K562 (cell line): ENCODE results near the gene SLC43A2. TPM values are rescaled to one million over a fixed set of nuclear protein-coding genes. Genes with fewer than 3 reads are reported as not detected.

Source experiments
- ATAC-seq: fragments of 200-7000 bp; cut with Tn5 transposase; 3 replicates; pipeline ENCODE4 v1.9.1; 2020; ENCODE audit warnings: moderate library complexity
- BruUV-seq: library from RNA; stranded (reverse); fragments of 400-500 nt; replicated peaks from 2 replicates; lab custom pipeline; 2021; lab: Mats Ljungman, UMichigan
- CTCF ChIA-PET: fragments of 300-600 bp; formaldehyde crosslinking; extraction: SDS; loops from one replicate; lab custom pipeline; 2021; ENCODE audit warnings: low intra/inter-chr PET ratio; lab: Yijun Ruan, JAX
- POLR2A ChIA-PET: fragments of 300-600, 350-650 bp; sonication (Branson Sonifier 250); formaldehyde crosslinking; extraction: SDS; loops from one replicate; lab custom pipeline; 2021; ENCODE audit warnings: antibody characterized with exemption, inconsistent platforms; lab: Yijun Ruan, JAX
- DNase-seq, 4 experiments: peaks; one replicate each; pipeline versions ENCODE4 v3.0.0 to v3.0.0-alpha.2; 2011 to 2018; ENCODE audit warnings: low spot score in 3 of 4, mixed read lengths in 3 of 4; ENCODE audit errors: extremely low read depth in 1 of 4
- FAIRE-seq: peaks from 2 replicates; lab custom pipeline; 2011; peaks lifted over from hg19 to GRCh38; lab: Jason Lieb, UNC
- H2AFZ ChIP-seq: 2 replicates; pipeline ENCODE4 v1.6.0; 2011; ENCODE audit warnings: low read depth, low read length, control low read depth, inconsistent platforms
- H3K27ac ChIP-seq: fragments of 200-600 bp; 3 replicates; pipeline ENCODE4 v1.8.0; 2011; ENCODE audit warnings: low read depth, mild to moderate bottlenecking, control low read depth, inconsistent platforms, low read length, moderate library complexity, mixed read lengths; ENCODE audit errors: extremely low read depth
- H3K27me3 ChIP-seq, 2 experiments: fragments of 300-600 bp in 1 of 2; 2 replicates in 1 of 2; 3 replicates in 1 of 2; pipeline versions ENCODE4 v1.6.0 to v1.8.0; 2011; ENCODE audit warnings: inconsistent platforms in 2 of 2, low read length in 2 of 2, mild to moderate bottlenecking in 1 of 2, mixed read lengths in 1 of 2, moderate library complexity in 1 of 2; ENCODE audit not compliant: control insufficient read depth in 2 of 2, insufficient read depth in 2 of 2
- H3K36me3 ChIP-seq: fragments of 300-600 bp; 3 replicates; pipeline ENCODE4 v1.8.0; 2011; ENCODE audit warnings: mild to moderate bottlenecking, low read length, inconsistent platforms; ENCODE audit not compliant: control insufficient read depth, insufficient read depth
- H3K4me1 ChIP-seq, 2 experiments: fragments of 200-600 bp in 1 of 2; replicated peaks in 1 of 2; 2 replicates in 1 of 2; 3 replicates in 1 of 2; pipeline versions ENCODE4 v1.5.1 to v1.8.0; 2011; ENCODE audit warnings: inconsistent platforms in 2 of 2, low read length in 2 of 2, mild to moderate bottlenecking in 1 of 2, mixed read lengths in 1 of 2, moderate library complexity in 1 of 2; ENCODE audit not compliant: control insufficient read depth in 2 of 2, insufficient read depth in 2 of 2
- H3K4me2 ChIP-seq: 2 replicates; pipeline ENCODE4 v1.6.1; 2011; ENCODE audit warnings: low read length, control low read depth, inconsistent platforms, mixed read lengths; ENCODE audit not compliant: insufficient read depth
- H3K4me3 ChIP-seq: fragments of 200-600 bp; sonication (generic), shearing (Covaris generic); 2 replicates; pipeline ENCODE4 v1.5.1; 2016; ENCODE audit warnings: control low read depth, inconsistent platforms
- H3K79me2 ChIP-seq: fragments of 200-600 bp; 3 replicates; pipeline ENCODE4 v1.8.0; 2011; ENCODE audit warnings: low read length, inconsistent platforms; ENCODE audit not compliant: control insufficient read depth, insufficient read depth
- H3K9ac ChIP-seq, 2 experiments: 2 replicates each; pipeline versions ENCODE4 v1.6.0 to v1.6.1; 2011; ENCODE audit warnings: low read depth in 2 of 2, low read length in 2 of 2, control low read depth in 1 of 2, inconsistent platforms in 1 of 2, mild to moderate bottlenecking in 1 of 2, mixed read lengths in 1 of 2; ENCODE audit not compliant: insufficient read depth in 1 of 2
- H3K9me1 ChIP-seq: one replicate; pipeline ENCODE4 v1.6.0; 2011; ENCODE audit warnings: inconsistent platforms, mild to moderate bottlenecking, low read length, moderate library complexity; ENCODE audit not compliant: control insufficient read depth, insufficient read depth
- H3K9me3 ChIP-seq: replicated peaks from 2 replicates; pipeline ENCODE4 v1.5.1; 2011; ENCODE audit warnings: low read depth, low read length, inconsistent platforms; ENCODE audit not compliant: control insufficient read depth, insufficient read depth
- H4K20me1 ChIP-seq: replicated peaks from 2 replicates; pipeline ENCODE4 v1.6.1; 2011; ENCODE audit warnings: low read length, inconsistent platforms, mixed read lengths; ENCODE audit not compliant: control insufficient read depth, insufficient read depth
- MAZ ChIP-seq, 2 experiments: fragments of 450-650 bp in 1 of 2; sonication (generic) in 1 of 2; formaldehyde crosslinking; IDR thresholded peaks in 1 of 2; conservative IDR thresholded peaks in 1 of 2; 2 replicates each; pipeline versions ENCODE4 v1.4.0 to v1.5.0; 2020; ENCODE audit warnings: mild to moderate bottlenecking in 1 of 2, missing genetic modification reagents in 1 of 2
- ZNF695 ChIP-seq: fragments of 450-650 bp; formaldehyde crosslinking; IDR thresholded peaks from 2 replicates; pipeline ENCODE4 v1.4.0; 2020; ENCODE audit warnings: mild to moderate bottlenecking, moderate library complexity
- WGBS: fragments of 100-300 bp; shearing (Covaris generic); methylation state at CpG from one replicate; pipeline ENCODE4 v1.1.6; 2016; ENCODE audit warnings: low coverage, mixed read lengths; ENCODE audit not compliant: insufficient coverage; ENCODE audit errors: missing lambda C conversion rate; 5-methylcytosine and 5-hydroxymethylcytosine counted together
- in situ Hi-C: fragments of 300-500 bp; cut with MboI; formaldehyde crosslinking; loops from 4 replicates; pipeline ENCODE4 v1.15.0; 2018; ENCODE audit warnings: inconsistent platforms, mixed read lengths
- intact Hi-C: fragments of 100-400 bp; cut with micrococcal nuclease; formaldehyde crosslinking; loops from 2 replicates; pipeline ENCODE4 v1.14.2; 2022
- polyA plus RNA-seq, 8 experiments: library from polyadenylated mRNA; depleted of rRNA in 4 of 8; stranded (reverse) in 5 of 8; unstranded in 3 of 8; fragments of >200 nt; fragmentation: Nextera tagmentation in 2 of 8; fragmentation: Illumina TruSeq in 1 of 8; extraction: Ambion mirVana in 2 of 8; extraction: Trizol in 1 of 8; gene quantifications; 2 replicates each; pipeline versions ENCODE4 v1.2.1 to v1.2.3, GENCODE V29; 2011 to 2014; ENCODE audit warnings: inconsistent platforms in 1 of 8, missing spikeins in 1 of 8
- total RNA-seq, 7 experiments: library from RNA; depleted of rRNA in 6 of 7; stranded (reverse); fragments of >200 nt in 6 of 7; fragmentation: Illumina TruSeq in 2 of 7; extraction: Trizol in 2 of 7; gene quantifications; 2 replicates each; pipeline versions ENCODE4 v1.2.1 to v1.2.3, GENCODE V29; 2011 to 2021; ENCODE audit warnings: low replicate concordance in 1 of 7
- TF ChIP-seq, protein P1 (sequence below): sonication (generic); formaldehyde crosslinking; IDR thresholded peaks from 2 replicates; pipeline ENCODE4 v1.8.1; 2023; ENCODE audit warnings: mild to moderate bottlenecking, missing genetic modification reagents

Gene SLC43A2
- total and polyA plus RNA-seq, 9 of the 15 experiments (the other 6 are each of a cell fraction or from before 2014, with no cell fraction given), result 0.03 to 10.2 (median 3.6) TPM

DNA sequence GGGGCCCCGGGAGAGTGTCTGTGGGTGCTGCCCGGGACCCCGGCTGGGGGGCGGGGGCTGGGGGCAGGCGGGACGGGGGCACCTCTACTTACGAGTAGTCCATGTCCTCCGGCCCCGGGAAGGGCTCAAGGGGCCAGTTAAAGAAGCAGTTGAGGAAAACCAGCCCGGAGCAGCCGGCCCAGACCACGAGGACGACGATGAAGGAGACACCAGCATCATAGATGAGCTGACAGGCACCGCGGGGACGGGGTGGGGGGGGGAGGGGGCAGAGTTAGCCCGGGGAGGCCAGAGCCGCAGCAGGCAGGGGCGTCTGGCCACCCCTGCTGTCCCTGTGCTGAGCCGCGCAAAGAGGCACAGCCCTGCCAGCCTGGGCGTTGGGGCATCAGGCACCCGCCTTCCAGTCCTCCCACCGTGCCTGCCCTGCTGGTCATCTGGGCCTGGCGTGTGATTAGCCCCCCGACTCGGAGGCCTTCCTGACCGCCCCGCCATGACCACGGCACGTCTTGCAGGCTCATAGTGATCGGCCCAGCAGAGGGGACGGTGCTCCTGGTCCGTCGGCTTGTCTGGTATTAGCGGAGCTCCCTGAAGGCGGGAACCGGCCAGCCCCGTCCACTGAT is 37.1 kb downstream of the SLC43A2 start (continued):
- TF ChIP-seq MAZ (CRISPR knock-in tag; conservative IDR thresholded peaks at IDR 0.05 in 1 of 2, IDR thresholded peaks at IDR 0.05 in 1 of 2), result no peak
- TF ChIP-seq, all 486 proteins: peak for 0

DNA sequence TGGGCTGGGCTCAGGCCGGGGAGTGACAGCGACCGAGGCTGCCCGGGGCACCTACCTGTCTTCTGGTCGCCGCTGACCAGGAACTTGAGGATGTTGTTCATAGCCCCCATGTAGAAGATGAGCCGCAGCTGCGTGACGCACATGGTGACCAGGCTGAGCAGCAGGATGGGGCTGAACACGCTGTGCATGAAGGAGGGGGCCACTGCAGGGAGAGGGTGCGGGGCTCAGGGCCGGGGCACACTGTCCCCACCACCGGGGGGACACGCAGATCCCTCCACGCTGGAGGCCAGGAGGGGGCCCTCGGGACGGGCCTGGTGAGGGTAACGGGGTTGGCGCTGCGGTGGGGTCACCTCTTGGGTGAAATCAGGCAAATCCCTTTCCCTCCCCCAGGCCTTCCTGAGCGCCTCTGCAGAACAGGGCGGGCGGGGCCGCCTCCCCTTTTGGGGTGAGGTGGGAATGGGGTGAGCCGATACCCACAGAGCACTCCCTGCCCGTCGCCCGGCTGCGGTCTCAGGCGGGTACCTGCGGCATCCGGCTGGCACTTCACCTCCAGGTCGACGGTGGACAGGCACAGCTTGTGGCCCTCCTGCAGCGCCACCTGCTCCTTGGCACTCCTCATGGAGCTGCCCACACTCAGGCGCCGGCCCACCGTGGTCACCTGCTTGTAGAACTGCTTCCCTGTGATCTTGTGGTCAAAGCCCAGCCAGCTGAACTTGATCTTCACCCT is 37.7 kb downstream of the SLC43A2 start:
- intact Hi-C loops, result no loop called here
- H3K27me3 ChIP-seq, result no peaks in the 10 kb centered on the region
- FAIRE-seq (no peak), DNase-seq (no peak)
- no peak overlapping the region for H3K4me3 ChIP-seq
- CTCF ChIA-PET, result no interaction called here
- no peak overlapping the region for H3K27ac ChIP-seq
- no peaks in the 10 kb centered on the region for H3K9me3 ChIP-seq
- peaks cover 3% of the 10 kb centered on the region for H3K9me1 ChIP-seq
- no peaks in the 10 kb centered on the region for H3K36me3 ChIP-seq
- no peak overlapping the region for H2AFZ ChIP-seq
- TF ChIP-seq ZNF695 (CRISPR knock-in tag), result no peak
- TF ChIP-seq, protein P1, sequence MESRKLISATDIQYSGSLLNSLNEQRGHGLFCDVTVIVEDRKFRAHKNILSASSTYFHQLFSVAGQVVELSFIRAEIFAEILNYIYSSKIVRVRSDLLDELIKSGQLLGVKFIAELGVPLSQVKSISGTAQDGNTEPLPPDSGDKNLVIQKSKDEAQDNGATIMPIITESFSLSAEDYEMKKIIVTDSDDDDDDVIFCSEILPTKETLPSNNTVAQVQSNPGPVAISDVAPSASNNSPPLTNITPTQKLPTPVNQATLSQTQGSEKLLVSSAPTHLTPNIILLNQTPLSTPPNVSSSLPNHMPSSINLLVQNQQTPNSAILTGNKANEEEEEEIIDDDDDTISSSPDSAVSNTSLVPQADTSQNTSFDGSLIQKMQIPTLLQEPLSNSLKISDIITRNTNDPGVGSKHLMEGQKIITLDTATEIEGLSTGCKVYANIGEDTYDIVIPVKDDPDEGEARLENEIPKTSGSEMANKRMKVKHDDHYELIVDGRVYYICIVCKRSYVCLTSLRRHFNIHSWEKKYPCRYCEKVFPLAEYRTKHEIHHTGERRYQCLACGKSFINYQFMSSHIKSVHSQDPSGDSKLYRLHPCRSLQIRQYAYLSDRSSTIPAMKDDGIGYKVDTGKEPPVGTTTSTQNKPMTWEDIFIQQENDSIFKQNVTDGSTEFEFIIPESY (CRISPR knock-in tag), result 0 out of 2 replicates have a peak, but pooled peaks have one; percentile 4
- TF ChIP-seq, all 486 proteins: peak for 1
- no peaks in the 10 kb centered on the region for H3K79me2 ChIP-seq
- POLR2A ChIA-PET, result no interaction called here
- no TSS peak for BruUV-seq
- in situ Hi-C loops, result no loop called here
- no peak; the same call in 2 of the 3 replicates for ATAC-seq
- peaks cover 12 to 37% of the 10 kb centered on the region in 2 experiments; a peak in 4 of 5 replicates for H3K4me1 ChIP-seq
- peak overlapping the region in 1 of 2 experiments; percentile 45; a peak in 1 of 4 replicates for H3K9ac ChIP-seq
- H4K20me1 ChIP-seq, result no peaks in the 10 kb centered on the region; the same call in 1 of the 2 replicates
- WGBS, result 82% methylated on average over 13 of the region's 38 CpGs
- H3K4me2 ChIP-seq, result 0 out of 2 replicates have a peak overlapping the region, but pooled peaks have one; percentile 42
